Measurements from ENCODE around the gene RPS6KL1.
A peak's percentile ranks its signal among the peaks of the same experiment; 100 is the strongest.

The RPS6KL1 gene

GRCh38 chr14:74882103-74882920, 40.7 kb downstream of the RPS6KL1 start:
- DNase-seq, result no peak

DNA sequence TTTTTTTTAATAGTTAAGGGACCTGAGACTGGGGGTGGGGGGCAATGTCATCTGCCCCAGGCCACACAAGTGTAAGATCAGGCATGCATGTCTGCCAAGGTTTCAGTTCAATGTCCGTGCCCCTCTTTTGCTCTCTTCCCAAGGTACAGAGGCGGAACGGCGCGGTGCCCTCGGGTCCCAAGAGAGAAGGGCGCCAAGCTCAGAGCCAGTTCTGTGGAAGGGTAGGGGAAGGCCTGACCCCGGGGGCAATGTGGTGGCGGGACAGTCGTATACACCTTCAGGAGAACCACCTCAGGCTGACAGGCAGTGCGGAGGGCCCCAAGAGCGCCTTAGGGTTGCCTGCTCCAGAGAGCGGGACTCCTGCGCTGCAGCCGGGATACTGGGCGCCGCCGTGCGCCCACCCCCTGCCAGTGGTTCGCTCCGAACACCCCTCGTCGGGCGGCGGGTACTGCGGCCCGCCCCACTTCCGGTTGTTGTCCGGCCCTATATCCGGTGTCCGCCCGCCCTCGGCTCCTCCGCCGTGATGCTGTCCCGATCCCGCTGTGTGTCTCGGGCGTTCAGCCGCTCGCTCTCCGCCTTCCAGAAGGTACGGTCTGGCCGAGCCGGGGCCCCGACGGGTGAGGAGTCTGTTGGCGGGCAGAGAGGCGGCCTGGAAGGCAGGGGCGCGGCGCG, 41.5 kb downstream of the RPS6KL1 start, which contains the start of gene DLST:
Gene DLST, plus strand, starts transcription at position 486 of the 672 bp plus-strand sequence. Its CDS starts 38 bp downstream, at position 524.
- DNase-seq, result peak; percentile 79

- DNase-seq, result no peak
Observed at GRCh38 chr14:74879427-74880182, 43.5 kb downstream of the RPS6KL1 start.

DNA sequence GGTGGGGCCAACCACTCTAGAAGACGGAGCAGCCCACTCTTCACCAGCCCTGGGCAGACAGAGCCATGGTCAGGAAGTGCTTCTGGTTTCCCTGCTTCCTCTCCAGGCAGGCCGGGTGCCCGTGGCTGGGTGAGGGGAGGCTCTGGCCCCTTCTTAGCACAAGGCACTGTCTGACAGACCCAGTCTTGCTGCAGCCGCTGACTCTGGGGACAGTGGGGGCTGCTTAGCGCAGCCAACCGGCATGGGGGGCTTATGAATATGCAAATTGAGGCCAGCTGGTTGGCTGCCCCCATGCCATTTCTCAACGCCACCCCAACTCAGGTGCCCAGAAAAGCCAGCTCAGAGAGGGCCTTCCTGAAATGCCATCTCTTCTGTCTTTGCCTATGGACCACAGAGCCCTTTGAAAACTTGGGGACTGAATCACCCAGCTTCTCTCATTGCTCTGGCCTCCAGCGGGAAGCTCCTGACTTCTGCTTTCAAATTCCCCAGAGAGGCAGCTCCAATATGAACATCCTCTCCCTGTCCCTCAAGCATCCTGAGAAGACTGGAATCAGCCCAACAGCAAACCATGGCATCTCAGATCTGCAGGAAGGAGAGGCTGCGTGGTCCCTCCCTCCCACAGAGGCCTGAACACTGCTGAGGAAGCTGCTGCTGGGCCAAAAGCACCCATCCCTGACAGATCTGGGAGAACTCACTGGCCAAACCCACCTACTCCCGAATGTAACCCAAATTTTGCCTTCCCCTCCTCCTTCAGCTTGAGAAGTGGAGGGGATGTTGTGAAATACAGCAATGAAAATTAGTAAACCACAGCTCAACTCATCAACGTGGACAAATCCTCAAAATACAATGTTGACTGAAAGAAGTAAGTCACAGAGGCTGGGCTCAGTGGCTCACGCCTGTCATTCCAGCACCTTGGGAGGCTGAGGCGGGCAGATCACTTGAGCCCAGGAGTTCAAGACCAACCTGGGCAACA, 46.8 kb downstream of the RPS6KL1 start, which contains the start of gene PROX2:
Gene PROX2, minus strand, starts transcription at position 205 of the 973 bp plus-strand sequence. CDS start 12,311 bp downstream, outside the sequence.
- DNase-seq, result no peak

DNA sequence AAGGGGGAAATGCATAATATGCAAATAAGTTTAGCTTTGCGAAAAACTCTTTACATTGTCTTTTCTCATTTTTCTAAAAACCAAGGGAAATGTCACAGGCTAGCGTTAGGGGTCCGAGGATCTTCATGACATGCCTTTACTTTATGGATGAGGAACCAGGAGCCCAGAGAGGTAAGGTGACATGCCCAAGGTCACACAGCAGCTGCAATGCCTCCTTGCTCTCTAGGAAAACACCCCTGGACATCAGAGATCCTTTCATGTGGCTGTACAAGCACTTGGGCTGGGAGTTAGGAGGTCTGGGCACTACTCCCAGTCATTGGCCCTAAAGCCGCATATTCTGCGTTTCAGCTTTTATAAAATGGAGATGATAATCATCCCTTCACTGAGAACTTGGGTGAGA, 47.9 kb downstream of the RPS6KL1 start:
- no peak for DNase-seq

GRCh38 chr14:74871819-74872218, 51.2 kb downstream of the RPS6KL1 start:
- DNase-seq, result no peak

GRCh38 chr14:74868739-74869138, 54.3 kb downstream of the RPS6KL1 start:
- DNase-seq, result no peak

- DNase-seq, result no peak
Observed at GRCh38 chr14:74867673-74868072, 55.4 kb downstream of the RPS6KL1 start.

DNA sequence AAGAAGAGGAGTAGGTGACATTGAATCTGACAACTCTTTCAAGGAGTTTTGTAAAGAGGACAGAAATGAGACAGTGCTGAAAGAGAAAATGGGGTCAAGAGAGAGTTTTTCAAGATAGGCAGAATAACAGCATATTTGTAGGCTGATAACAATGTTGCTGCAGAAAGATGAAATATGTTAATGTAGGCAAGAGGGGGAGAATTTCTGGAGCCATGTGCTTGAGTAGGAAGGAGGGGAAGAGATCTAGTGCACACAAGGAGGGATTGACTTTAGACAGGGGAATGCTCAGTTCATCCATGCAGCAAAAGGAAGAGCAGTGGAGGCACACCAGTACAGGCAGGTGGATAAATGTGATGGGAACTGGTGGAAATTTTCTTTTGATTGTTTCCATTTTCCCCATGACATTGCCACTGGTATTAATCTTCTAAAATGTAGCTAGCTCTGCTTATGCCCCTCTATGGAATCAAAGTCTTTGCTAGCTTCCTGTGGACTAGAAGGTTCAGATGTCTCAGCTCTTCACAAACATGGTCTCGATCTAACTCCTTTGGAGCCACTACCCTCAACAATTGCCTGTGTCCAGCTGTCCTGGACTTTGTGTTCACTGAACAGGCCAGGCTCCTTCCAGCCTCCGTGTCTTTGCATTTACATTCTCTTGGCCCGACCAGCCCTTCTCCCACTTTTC, 56.2 kb downstream of the RPS6KL1 start:
- no peak for DNase-seq

GRCh38 chr14:74865156-74865555, 57.9 kb downstream of the RPS6KL1 start:
- DNase-seq, result no peak

DNA sequence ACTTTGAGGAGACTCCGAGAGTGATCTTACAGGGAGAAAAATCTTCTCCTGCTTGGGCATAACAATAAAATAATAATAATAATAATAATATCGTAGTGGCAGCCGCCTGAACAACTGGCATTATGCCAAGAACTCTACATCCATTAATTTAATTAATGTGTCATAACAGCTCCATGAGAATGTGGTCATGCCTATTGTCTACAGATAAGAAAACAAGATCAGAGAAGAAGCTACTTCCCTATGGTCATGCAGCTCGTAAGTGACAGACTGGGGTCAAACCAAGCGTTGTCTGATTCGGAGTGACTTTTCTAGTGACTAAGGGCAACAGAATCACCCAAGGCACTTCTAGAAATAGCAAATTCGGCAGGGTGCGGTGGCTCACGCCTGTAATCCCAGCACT, 58.9 kb downstream of the RPS6KL1 start:
- DNase-seq, result no peak

DNA sequence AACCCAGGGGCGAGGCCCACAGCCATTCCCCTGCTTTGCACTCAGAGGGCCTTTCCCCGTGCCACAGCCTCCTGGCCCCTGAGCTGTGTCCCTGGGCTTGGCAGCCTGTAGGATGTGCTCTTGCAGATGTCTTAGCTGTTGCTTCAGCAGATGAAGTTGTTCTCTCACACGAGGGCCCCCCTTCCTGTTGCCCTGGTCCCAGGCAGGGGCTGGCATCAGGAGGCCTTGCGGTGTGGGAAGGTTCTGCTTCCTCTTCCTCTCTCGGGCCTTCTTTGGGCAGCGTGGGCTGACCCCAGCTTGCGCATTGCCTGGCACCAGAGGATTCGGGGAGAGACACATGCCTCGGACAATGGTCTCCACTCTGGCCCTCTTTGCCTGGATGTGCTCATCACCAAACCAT, 59.8 kb downstream of the RPS6KL1 start:
- no peak for DNase-seq

DNA sequence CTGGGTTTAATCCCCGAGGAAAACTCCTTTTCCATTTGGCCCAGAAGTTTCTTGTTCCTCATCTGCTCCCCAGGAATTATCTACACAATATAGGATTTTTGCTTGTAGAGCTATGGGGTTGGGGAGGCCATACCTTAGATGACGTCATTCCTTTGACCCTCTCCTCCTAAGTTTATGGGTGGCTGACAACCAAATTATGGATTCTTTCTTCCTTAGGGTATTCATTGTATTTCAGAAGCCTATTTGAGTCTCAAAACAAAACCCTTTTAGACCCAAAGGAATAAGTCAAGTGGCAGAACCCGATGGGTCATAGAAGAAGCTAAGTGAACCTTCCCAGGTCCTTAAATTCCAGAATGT, 61.3 kb downstream of the RPS6KL1 start:
- no peak for DNase-seq

GRCh38 chr14:74860899-74861733, 61.9 kb downstream of the RPS6KL1 start:
- peak; percentile 76 for DNase-seq

- DNase-seq, result no peak
Observed at GRCh38 chr14:74859757-74860552, 63.1 kb downstream of the RPS6KL1 start.

- no peak for DNase-seq
Observed at GRCh38 chr14:74858022-74858421, 65.0 kb downstream of the RPS6KL1 start.

- DNase-seq, result no peak
Observed at GRCh38 chr14:74856366-74856765, 66.7 kb downstream of the RPS6KL1 start.

GRCh38 chr14:74855945-74856344, 67.1 kb downstream of the RPS6KL1 start:
- DNase-seq, result no peak

DNA sequence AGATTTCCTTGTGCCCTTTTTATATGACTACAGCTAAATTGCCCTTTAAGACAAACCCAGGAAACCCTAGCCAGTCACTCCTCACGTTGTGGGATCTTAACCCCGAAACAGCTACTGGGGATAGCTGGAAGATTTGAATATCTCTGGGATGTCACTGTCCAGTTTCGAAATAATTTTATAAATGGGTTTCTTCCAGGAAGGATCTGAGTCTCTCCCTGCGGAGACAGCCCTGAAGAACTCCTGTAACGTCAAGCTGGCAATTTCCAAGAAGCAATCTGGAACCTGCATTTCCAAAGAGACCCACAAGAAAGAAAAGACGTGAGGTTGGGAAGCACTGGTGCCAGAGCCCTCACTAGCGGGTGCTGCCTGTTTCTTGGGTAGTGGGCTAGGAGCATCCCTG, 68.0 kb downstream of the RPS6KL1 start:
- DNase-seq, result no peak

Measured in NCI-H1092 (cell line).